NK-92 (cell line): ENCODE data around the gene LRP1-AS.
"Not testable (repeated sequence)": the region's sequence is repeated elsewhere in the genome, so short reads cannot be mapped to it uniquely, and the experiment has no call there.

Experiments used
- DNase-seq: peaks from one replicate; lab custom pipeline; 2025; ENCODE audit not compliant: unreplicated experiment; lab: John Stamatoyannopoulos, UW

Gene LRP1-AS

GRCh38 chr12:57124261-57124877, 23.1 kb downstream of the LRP1-AS start:
- DNase-seq, result no peak

- no peak for DNase-seq
Observed at GRCh38 chr12:57123813-57124212, 23.6 kb downstream of the LRP1-AS start.

DNA sequence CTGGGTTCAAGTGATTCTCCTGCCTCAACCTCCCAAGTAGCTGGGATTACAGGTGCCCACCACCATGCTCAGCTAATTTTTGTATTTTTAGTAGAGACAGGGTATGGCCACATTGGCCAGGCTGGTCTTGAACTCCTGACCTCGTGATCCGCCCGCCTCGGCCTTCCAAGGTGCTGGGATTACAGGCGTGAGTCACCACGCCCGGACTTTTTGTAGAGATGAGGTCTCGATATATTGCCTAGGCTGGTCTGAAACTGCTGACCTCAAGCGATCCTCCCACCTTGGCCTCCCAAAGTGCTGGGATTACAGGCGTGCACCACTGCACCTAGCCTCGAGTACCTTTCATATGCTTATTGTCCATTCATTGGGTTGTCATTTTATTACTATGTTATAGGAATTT, 26.7 kb downstream of the LRP1-AS start:
- DNase-seq, result not testable (repeated sequence)

- DNase-seq, result no peak
Observed at GRCh38 chr12:57119294-57120085, 27.9 kb downstream of the LRP1-AS start.

GRCh38 chr12:57118711-57119271, 28.6 kb downstream of the LRP1-AS start:
- no peak for DNase-seq

DNA sequence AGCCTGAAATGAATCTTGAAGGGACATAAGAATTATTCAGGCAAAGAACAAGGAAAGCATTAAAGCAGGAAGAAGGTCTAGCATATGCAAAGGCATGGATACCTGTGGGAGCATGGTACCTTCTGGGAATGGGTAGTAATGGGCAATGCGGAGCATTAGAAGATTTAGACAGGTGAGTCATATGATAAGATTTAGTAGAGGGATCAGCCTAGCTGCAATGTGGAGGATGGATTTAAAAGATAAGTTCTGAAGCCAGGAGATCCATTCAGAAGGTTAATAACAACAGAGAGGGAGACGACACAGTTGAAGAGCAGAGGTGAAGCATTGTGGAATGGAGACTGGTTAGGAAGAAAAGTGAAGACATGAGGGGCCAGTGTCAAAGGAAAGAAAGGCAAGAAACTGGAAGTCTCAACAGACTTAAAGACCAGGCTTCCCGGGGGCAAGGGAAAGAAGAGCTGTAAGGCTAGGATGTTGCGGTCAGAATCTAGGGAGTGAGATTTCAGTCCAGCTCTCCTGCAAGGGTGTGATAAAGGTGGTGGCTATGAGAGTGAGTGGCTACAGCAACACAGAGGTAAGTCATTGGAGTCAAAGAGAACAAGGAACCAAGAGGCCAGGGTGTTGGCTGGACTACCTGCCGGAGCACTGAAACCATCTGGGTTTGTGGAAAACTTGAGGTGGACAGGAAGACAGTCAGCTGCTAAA, 30.7 kb downstream of the LRP1-AS start:
- DNase-seq, result no peak

- no peak for DNase-seq
Observed at GRCh38 chr12:57112492-57113294, 34.7 kb downstream of the LRP1-AS start.

- DNase-seq, result no peak
Observed at GRCh38 chr12:57111031-57111734, 36.2 kb downstream of the LRP1-AS start, which contains the start of gene STAT6. Gene STAT6 (minus strand): TSS chr12:57111362. CDS start chr12:57108278, 3,084 bp downstream.

DNA sequence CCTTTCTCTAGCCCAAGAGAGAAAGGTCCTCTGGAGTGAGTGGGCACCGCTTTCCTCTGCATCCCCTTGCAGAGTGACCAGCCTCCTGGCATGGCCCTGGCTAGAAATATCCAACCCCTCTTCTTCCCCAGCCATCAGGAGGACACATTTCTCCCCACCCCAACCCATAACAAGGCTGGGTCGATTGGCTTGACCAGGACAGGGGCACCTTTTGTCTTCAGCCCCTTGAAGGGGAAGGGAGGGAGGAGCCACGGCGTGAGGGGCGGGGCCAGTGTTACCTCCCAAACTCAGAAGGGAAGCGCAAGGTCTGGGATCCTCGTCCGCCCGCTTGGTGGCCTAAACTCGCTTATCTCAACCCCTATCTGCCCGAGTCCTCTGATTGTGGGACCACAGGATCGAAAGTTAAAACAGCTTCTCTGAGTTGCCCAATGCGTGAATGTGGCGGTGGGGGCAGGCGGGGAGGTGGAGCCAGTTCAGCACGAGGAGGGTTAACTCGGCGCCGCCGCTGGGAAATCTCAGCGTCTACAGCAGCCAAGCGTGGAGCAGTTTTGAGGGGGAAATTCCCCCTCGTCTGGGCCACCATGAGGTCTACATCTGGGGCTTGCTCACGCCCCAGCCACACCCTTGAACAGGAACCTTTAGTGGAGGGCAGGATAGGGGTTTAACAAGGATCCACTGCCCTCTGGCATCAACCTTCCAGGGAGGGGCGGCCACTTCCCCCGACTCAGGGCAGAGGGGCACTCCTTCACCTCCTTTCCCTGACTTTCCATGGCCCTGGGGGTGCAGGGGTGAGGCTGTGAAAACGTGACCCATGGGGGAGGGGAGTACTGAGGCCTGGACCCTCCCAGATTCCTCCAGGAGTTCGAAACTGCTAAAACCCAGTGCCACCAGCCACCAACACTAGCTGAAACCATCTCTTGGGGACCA, 37.1 kb downstream of the LRP1-AS start:
- DNase-seq, result no peak

GRCh38 chr12:57109207-57110103, 38.0 kb downstream of the LRP1-AS start:
- DNase-seq, result no peak

- DNase-seq, result no peak
Observed at GRCh38 chr12:57107456-57108155, 39.8 kb downstream of the LRP1-AS start.

DNA sequence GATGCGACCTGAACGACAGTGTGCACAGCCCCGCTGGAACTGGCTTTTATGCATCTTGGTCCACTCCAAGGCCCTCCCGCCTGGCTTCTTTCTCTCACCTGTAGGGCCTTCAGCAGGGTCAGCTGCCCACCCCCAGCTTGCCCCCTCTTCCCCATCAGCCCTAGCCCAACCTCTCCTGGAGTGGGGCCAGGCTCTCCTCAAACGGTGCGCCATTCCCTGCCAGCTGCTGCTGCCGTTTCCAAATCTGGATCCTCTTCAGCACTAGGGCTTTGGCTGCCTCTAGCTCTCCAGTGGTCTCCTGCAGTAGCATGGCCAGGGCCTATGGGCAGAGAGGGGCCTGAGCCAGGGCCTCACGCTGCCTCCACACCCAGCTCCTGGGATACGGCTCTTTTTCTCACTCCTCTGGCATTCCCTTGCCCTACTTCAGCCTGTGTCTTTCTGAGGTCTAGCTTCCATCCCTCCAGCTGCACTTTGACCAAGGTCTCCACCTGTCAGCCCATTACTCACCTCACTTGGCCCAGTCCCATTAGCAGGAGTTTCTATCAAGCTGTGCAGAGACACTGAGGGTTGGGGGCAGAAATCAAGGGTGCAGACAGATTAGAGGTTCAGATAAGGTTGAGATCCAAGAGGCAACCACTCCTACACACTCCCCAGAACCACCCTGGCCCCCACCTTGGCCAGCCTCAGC, 41.3 kb downstream of the LRP1-AS start:
- no peak for DNase-seq

- no peak for DNase-seq
Observed at GRCh38 chr12:57105011-57105753, 42.2 kb downstream of the LRP1-AS start.

- DNase-seq, result no peak
Observed at GRCh38 chr12:57104292-57104910, 43.0 kb downstream of the LRP1-AS start.

DNA sequence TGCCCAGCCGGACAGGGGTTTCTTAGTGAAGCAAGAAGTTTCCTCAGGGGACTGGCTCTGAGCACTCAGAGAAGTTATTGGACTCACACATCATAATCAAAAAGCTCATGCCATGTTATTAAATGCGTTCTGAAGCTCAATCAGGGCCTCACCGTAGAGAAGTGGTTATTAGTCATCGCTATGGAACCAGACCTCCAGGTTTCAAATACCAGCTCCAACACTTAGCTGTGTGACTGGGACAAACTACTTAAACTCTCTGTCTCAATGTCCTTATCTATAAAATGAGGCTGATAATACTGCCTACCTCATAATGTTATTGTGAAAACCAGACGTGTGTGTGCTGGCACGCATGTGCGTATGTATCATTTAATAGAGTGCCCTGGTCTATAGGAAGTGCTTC, 43.6 kb downstream of the LRP1-AS start:
- no peak for DNase-seq
